Measurements from ENCODE around the gene ASPN. TPM values are rescaled to one million over a fixed set of nuclear protein-coding genes. Genes with fewer than 3 reads are reported as not detected.

The ASPN gene
- total and polyA plus RNA-seq, 2 donors (not counting 3 experiments of a cell fraction or from before 2014, with no cell fraction given) = not detected

GRCh38 chr9:92484563-92484962, 2.3 kb upstream of the ASPN start:
- Histone ChIP-seq H4K20me1 (replicated peaks; ENCODE audit: control insufficient read depth, extremely low read depth, insufficient read depth, low read length) (no peaks in the 10 kb centered on the region), H3K27ac (ENCODE audit: insufficient read depth, low read depth, low read length) (no peak overlapping the region), H3K36me3 (ENCODE audit: control insufficient read depth in 2 of 2, extremely low read depth in 1 of 2, insufficient read depth in 2 of 2, low read length in 2 of 2) (no peaks in the 10 kb centered on the region), H3K27me3 (ENCODE audit: control insufficient read depth in 2 of 2, insufficient read depth in 2 of 2, low read length in 2 of 2) (no peaks in the 10 kb centered on the region), H3K4me2 (ENCODE audit: insufficient read depth, low read length) (no peak overlapping the region), H3K9me3 (replicated peaks; ENCODE audit: control insufficient read depth, insufficient read depth, low read length) (no peaks in the 10 kb centered on the region), H3K9ac (replicated peaks; ENCODE audit: extremely low read depth, insufficient read depth, low read length) (no peak overlapping the region), H3K79me2 (ENCODE audit: control insufficient read depth, insufficient read depth, low read length) (no peaks in the 10 kb centered on the region), H3K9me1 (replicated peaks; ENCODE audit: control insufficient read depth, extremely low read depth, insufficient read depth, low read length) (no peaks in the 10 kb centered on the region), H3K4me3 (replicated peaks in 1 of 3; ENCODE audit: insufficient read depth in 1 of 3, low read depth in 1 of 3, low read length in 3 of 3) (no peak overlapping the region), H2AFZ (ENCODE audit: low read depth, low read length) (no peak overlapping the region), H3K4me1 (ENCODE audit: control insufficient read depth, extremely low read depth, insufficient read depth, low read length) (peaks cover 29% of the 10 kb centered on the region)
- dilution Hi-C loops (cut with MboI; ENCODE audit: extremely low pct_ligation_motif_present, low sequenced_read_pairs) (no loop called here), intact Hi-C loops (cut with micrococcal nuclease) (loop anchor here (10.0 kb wide), 1 partner anchor 50 kb away; no protein-coding TSS in a partner anchor)
- CTCF ChIA-PET = no interaction called here
- FAIRE-seq (no peak), DNase-seq (ENCODE audit: low read depth, low spot score) (no peak)
- TF ChIP-seq CTCF (IDR thresholded peaks at IDR 0.05; ENCODE audit: extremely low read depth in 1 of 2, insufficient read depth in 1 of 2, low read depth in 1 of 2, low read length in 2 of 2) (no peak), JUN (IDR thresholded peaks at IDR 0.05; ENCODE audit: borderline replicate concordance, insufficient read depth, insufficient read length, low read depth) (no peak), POLR2A (IDR thresholded peaks at IDR 0.05; ENCODE audit: low read depth, low read length) (no peak), EZH2 (IDR thresholded peaks at IDR 0.05; ENCODE audit: borderline replicate concordance, low read depth, low read length, severe bottlenecking) (no peak), GATA2 (IDR thresholded peaks at IDR 0.05; ENCODE audit: insufficient read depth, insufficient read length, low read depth, low read length) (no peak), POLR2AphosphoS5 (IDR thresholded peaks at IDR 0.05; ENCODE audit: insufficient read depth, low read depth, low read length) (no peak), MYC (IDR thresholded peaks at IDR 0.05; ENCODE audit: low read depth, low read length) (no peak), FOS (IDR thresholded peaks at IDR 0.05; ENCODE audit: borderline replicate concordance, insufficient read depth, low read length) (no peak)
- TF ChIP-seq, protein P1, sequence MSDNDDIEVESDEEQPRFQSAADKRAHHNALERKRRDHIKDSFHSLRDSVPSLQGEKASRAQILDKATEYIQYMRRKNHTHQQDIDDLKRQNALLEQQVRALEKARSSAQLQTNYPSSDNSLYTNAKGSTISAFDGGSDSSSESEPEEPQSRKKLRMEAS (IDR thresholded peaks at IDR 0.05; ENCODE audit: insufficient read depth, insufficient read length) = no peak
- no TSS peak for BruUV-seq (replicated peaks)
- POLR2A ChIA-PET = no interaction called here

All from endothelial cell of umbilical vein (primary cell).